A549 (cell line): ENCODE data around the gene HES6.
A peak's percentile ranks its signal among the peaks of the same experiment; 100 is the strongest.

Experiments used
- CBX8 ChIP-seq: fragments of 200-600 bp; sonication (generic); IDR thresholded peaks from 2 replicates; pipeline ENCODE4 v1.6.1; 2016
- CEBPB ChIP-seq, 2 experiments: fragments of >200 bp in 1 of 2; sonication (Bioruptor Twin) in 1 of 2; formaldehyde crosslinking in 1 of 2; IDR thresholded peaks; 2 replicates each; pipeline ENCODE4 v1.6.1; 2012 to 2016
- HOXA7 ChIP-seq: fragments of 250-450 bp; sonication (Bioruptor Pico); IDR thresholded peaks from 2 replicates; pipeline ENCODE4 v1.5.0; 2020; ENCODE audit warnings: mild to moderate bottlenecking, moderate library complexity
- HOXB5 ChIP-seq: fragments of 250-450 bp; sonication (Bioruptor Pico); IDR thresholded peaks from 2 replicates; pipeline ENCODE4 v1.5.0; 2020; ENCODE audit warnings: mild to moderate bottlenecking, moderate library complexity
- JUNB ChIP-seq: fragments of >200 bp; sonication (Bioruptor Twin); formaldehyde crosslinking; IDR thresholded peaks from 2 replicates; pipeline ENCODE4 v1.6.1; 2016
- MAX ChIP-seq: IDR thresholded peaks from 2 replicates; pipeline ENCODE4 v1.6.1; 2012
- TF ChIP-seq, protein P1 (sequence below): fragments of >200 bp; sonication (Bioruptor Twin); formaldehyde crosslinking; IDR thresholded peaks from 3 replicates; pipeline ENCODE4 v1.5.1; 2016
- TF ChIP-seq, protein P2 (sequence below): fragments of 450-650 bp; IDR thresholded peaks from 2 replicates; pipeline ENCODE4 v1.6.1; 2014; ENCODE audit warnings: antibody characterized with exemption

DNA sequence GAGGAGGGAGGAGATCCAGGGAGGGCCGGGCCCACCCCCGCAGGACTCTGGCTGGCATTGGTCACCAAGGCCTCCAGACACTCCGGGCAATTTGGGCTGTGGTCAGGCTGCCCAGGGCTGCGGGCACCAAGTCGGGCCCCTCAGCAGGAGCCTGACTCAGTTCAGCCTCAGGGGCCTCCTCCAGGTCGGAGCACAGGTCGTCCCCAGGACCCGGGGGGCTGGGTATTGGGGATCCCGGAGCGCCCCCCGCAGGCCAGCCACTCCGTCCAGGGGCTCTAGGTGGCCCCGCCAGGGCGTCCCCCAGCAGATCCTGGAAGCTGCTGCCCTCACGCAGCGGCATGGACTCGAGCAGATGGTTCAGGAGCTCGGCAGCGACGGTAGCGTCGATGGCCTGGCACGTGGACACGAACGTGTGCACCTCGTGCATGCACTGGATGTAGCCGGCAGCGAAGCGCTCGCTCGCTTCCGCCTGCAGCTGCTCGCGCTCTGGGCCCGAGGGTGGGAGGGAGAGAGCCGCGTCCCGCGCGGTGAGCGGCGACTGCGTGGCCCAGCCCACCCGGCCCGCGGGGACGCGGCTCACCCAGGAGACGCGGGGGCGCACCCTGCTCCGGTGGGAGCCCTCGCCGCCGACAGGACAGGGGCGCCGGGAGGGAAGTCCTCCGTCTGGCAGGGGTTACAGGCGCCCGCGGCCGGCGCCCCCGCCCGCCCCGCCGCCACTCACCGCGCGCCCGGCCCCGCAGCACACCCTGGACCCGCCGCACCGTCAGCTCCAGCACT, 884 bp downstream of the HES6 start:
- TF ChIP-seq CEBPB (IDR thresholded peaks at IDR 0.05) (no peak), HOXA7 (no peak), CBX8 (no peak), MAX (peak; percentile 94), HOXB5 (CRISPR knock-in tag) (no peak), JUNB (no peak)
- TF ChIP-seq, protein P1, sequence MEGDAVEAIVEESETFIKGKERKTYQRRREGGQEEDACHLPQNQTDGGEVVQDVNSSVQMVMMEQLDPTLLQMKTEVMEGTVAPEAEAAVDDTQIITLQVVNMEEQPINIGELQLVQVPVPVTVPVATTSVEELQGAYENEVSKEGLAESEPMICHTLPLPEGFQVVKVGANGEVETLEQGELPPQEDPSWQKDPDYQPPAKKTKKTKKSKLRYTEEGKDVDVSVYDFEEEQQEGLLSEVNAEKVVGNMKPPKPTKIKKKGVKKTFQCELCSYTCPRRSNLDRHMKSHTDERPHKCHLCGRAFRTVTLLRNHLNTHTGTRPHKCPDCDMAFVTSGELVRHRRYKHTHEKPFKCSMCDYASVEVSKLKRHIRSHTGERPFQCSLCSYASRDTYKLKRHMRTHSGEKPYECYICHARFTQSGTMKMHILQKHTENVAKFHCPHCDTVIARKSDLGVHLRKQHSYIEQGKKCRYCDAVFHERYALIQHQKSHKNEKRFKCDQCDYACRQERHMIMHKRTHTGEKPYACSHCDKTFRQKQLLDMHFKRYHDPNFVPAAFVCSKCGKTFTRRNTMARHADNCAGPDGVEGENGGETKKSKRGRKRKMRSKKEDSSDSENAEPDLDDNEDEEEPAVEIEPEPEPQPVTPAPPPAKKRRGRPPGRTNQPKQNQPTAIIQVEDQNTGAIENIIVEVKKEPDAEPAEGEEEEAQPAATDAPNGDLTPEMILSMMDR = no peak
- TF ChIP-seq, protein P2, sequence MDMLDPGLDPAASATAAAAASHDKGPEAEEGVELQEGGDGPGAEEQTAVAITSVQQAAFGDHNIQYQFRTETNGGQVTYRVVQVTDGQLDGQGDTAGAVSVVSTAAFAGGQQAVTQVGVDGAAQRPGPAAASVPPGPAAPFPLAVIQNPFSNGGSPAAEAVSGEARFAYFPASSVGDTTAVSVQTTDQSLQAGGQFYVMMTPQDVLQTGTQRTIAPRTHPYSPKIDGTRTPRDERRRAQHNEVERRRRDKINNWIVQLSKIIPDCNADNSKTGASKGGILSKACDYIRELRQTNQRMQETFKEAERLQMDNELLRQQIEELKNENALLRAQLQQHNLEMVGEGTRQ = no peak
